ENCODE results near the gene NEMP2. TPM values are rescaled to one million over a fixed set of nuclear protein-coding genes. Genes with fewer than 3 reads are reported as not detected.
"Not testable (repeated sequence)": the region's sequence is repeated elsewhere in the genome, so short reads cannot be mapped to it uniquely, and the experiment has no call there.

Gene NEMP2
- total RNA-seq, 4 donors from 2014 or later = 5.6 to 9.0 (median 7.3) TPM

- peak in 1 of 2 donors; percentile 69 for TF ChIP-seq POLR2A (IDR thresholded peaks at IDR 0.05)
- TF ChIP-seq, protein P1, sequence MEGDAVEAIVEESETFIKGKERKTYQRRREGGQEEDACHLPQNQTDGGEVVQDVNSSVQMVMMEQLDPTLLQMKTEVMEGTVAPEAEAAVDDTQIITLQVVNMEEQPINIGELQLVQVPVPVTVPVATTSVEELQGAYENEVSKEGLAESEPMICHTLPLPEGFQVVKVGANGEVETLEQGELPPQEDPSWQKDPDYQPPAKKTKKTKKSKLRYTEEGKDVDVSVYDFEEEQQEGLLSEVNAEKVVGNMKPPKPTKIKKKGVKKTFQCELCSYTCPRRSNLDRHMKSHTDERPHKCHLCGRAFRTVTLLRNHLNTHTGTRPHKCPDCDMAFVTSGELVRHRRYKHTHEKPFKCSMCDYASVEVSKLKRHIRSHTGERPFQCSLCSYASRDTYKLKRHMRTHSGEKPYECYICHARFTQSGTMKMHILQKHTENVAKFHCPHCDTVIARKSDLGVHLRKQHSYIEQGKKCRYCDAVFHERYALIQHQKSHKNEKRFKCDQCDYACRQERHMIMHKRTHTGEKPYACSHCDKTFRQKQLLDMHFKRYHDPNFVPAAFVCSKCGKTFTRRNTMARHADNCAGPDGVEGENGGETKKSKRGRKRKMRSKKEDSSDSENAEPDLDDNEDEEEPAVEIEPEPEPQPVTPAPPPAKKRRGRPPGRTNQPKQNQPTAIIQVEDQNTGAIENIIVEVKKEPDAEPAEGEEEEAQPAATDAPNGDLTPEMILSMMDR (IDR thresholded peaks at IDR 0.05) = no peak
- peak; percentile 67 to 75 for DNase-seq
- Histone ChIP-seq H3K4me1 (peaks cover 25 to 41% of the 10 kb centered on the region in 2 donors), H3K4me3 (replicated peaks in 1 of 3) (no peak overlapping the region), H3K9me3 (no peaks in the 10 kb centered on the region), H3K36me3 (peaks cover 0 to 6% of the 10 kb centered on the region in 2 donors), H3K27ac (peak overlapping the region; percentile 88 to 96 (median 93)), H3K27me3 (no peaks in the 10 kb centered on the region)
- intact Hi-C loops (cut with DNase I) = no loop called here
- WGBS, 2 donors = 13 to 23% methylated on average over 2 of the region's 2 CpGs
These were observed 64.8 kb downstream of the NEMP2 start for GRCh38 chr2:190469771-190470170.

GRCh38 chr2:190468814-190469569, 65.5 kb downstream of the NEMP2 start:
- 7 to 12% methylated on average over 4 of the region's 4 CpGs for whole genome bisulfite sequencing, 2 donors
- DNase-seq = peak; percentile 87
- Histone ChIP-seq H3K4me1 (peaks cover 25 to 41% of the 10 kb centered on the region in 2 donors), H3K27me3 (no peaks in the 10 kb centered on the region), H3K36me3 (peaks cover 0 to 6% of the 10 kb centered on the region in 2 donors), H3K27ac (peak overlapping the region; percentile 88 to 96 (median 93)), H3K4me3 (replicated peaks in 1 of 3) (no peak overlapping the region), H3K9me3 (no peaks in the 10 kb centered on the region)
- intact Hi-C loops (cut with DNase I) = no loop called here
- TF ChIP-seq, protein P1 (IDR thresholded peaks at IDR 0.05) = no peak
- TF ChIP-seq POLR2A (IDR thresholded peaks at IDR 0.05) = peak in 1 of 2 donors; percentile 9

DNA sequence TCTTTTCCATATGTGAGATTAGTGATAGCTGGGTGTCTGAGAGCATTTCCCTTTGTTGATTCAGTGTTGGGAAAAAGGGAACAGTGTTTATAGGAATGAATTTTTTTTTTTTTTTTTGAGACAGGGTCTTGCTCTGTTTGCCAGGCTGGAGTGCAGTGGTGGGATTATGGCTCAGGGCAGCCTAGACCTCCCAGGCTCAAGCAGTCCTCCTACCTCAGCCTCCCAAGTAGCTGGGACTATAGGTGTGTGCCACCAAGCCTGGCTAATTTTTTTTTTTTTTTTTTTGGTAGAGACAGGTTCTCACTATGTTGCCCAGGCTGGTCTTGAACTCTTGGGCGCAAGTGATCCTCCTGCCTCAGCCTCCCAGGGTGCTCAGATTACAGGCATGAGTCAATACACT, 66.2 kb downstream of the NEMP2 start:
- 41 to 52% methylated on average over 1 of the region's 1 CpG for WGBS, 2 donors
- DNase-seq; intact Hi-C loops (cut with DNase I); H3K36me3 ChIP-seq; H3K9me3 ChIP-seq; H3K4me3 ChIP-seq (replicated peaks in 1 of 3); H3K27me3 ChIP-seq: not testable (repeated sequence)
- Histone ChIP-seq H3K4me1 (peaks cover 25 to 44% of the 10 kb centered on the region in 2 donors), H3K27ac (peak overlapping the region; percentile 88 to 96 (median 93))

DNA sequence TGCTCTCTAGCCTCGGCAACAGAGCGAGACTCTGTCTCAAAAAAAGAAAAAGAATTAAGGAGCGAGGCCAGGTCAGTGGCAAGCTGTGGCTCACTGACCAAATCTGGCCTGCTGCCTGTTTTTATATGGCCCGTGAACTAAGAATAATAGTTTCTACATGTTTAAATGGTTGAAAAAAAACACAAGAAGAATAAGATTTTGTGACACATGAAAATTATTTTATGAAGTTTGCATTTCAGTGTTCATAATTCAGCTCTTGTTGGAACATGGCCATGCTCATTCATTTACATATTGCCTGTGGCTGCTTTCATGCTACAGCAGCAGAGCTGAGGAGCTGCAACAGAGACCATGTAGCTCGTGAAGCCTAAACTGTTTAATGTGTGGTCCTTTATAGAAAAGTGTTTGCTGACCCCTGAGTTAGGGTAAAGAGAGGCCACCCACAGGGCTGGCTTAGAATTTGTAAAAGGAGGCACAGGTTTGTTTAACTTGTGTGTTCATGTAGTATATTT, 66.9 kb downstream of the NEMP2 start:
- Histone ChIP-seq H3K36me3 (peaks cover 0 to 6% of the 10 kb centered on the region in 2 donors), H3K4me3 (replicated peaks in 1 of 3) (no peak overlapping the region), H3K4me1 (peaks cover 25 to 51% of the 10 kb centered on the region in 2 donors), H3K27ac (peak overlapping the region; percentile 88 to 96 (median 93)), H3K27me3 (no peaks in the 10 kb centered on the region), H3K9me3 (no peaks in the 10 kb centered on the region)
- peak; percentile 75 to 77 for DNase-seq
- 14 to 22% methylated on average over 5 of the region's 5 CpGs for WGBS, 2 donors
- TF ChIP-seq POLR2A (IDR thresholded peaks at IDR 0.05) = peak in 1 of 2 donors; percentile 12
- TF ChIP-seq, protein P1 (IDR thresholded peaks at IDR 0.05) = no peak
- intact Hi-C loops (cut with DNase I) = no loop called here

- TF ChIP-seq, protein P1 (IDR thresholded peaks at IDR 0.05) = no peak
- TF ChIP-seq POLR2A (IDR thresholded peaks at IDR 0.05) = no peak
- Histone ChIP-seq H3K36me3 (peaks cover 0 to 6% of the 10 kb centered on the region in 2 donors), H3K4me3 (replicated peaks in 1 of 3) (no peak overlapping the region), H3K27me3 (no peaks in the 10 kb centered on the region), H3K4me1 (peaks cover 28 to 56% of the 10 kb centered on the region in 2 donors), H3K27ac (peak overlapping the region; percentile 88 to 96 (median 93)), H3K9me3 (no peaks in the 10 kb centered on the region)
- DNase-seq = no peak
- intact Hi-C loops (cut with DNase I) = no loop called here
- WGBS, 2 donors = 45 to 59% methylated on average over 5 of the region's 5 CpGs
These were observed 67.6 kb downstream of the NEMP2 start for GRCh38 chr2:190466819-190467446.

Data from thyroid gland (tissue), 4 donors.